Endodermal cell (in vitro differentiated cells): ENCODE measurements around the gene SRD5A2. TPM values are rescaled to one million over a fixed set of nuclear protein-coding genes. Genes with fewer than 3 reads are reported as not detected.

ENCODE experiments used
- DNase-seq: peaks from one replicate; pipeline ENCODE4 v3.0.0-alpha.2; 2017
- H3K27ac ChIP-seq: 2 replicates; pipeline ENCODE4 v1.5.1; 2013; ENCODE audit warnings: mild to moderate bottlenecking, low read depth, low read length, moderate library complexity
- H3K27me3 ChIP-seq: 2 replicates; pipeline ENCODE4 v1.6.1; 2013; ENCODE audit warnings: mild to moderate bottlenecking, low read length, moderate library complexity; ENCODE audit not compliant: insufficient read depth, control insufficient read depth, poor library complexity, severe bottlenecking
- H3K36me3 ChIP-seq: 2 replicates; pipeline ENCODE4 v1.7.0; 2013; ENCODE audit warnings: mild to moderate bottlenecking, low read length, moderate library complexity; ENCODE audit not compliant: control insufficient read depth, insufficient read depth
- H3K4me1 ChIP-seq: one replicate; pipeline ENCODE4 v1.7.0; 2013; ENCODE audit warnings: low read length; ENCODE audit not compliant: control insufficient read depth, insufficient read depth
- H3K4me3 ChIP-seq: 2 replicates; pipeline ENCODE4 v1.5.1; 2013; ENCODE audit warnings: mild to moderate bottlenecking, low read length, moderate library complexity
- H3K9ac ChIP-seq: 2 replicates; pipeline ENCODE4 v1.6.1; 2013; ENCODE audit warnings: mild to moderate bottlenecking, low read length, moderate library complexity; ENCODE audit not compliant: poor library complexity, severe bottlenecking; ENCODE audit errors: extremely low read depth
- H3K9me3 ChIP-seq: 2 replicates; pipeline ENCODE4 v1.6.1; 2013; ENCODE audit warnings: mild to moderate bottlenecking, low read length, moderate library complexity; ENCODE audit not compliant: control insufficient read depth
- H3K27ac Mint-ChIP-seq: 2 replicates; pipeline ENCODE4 v1.8.0; 2020; ENCODE audit warnings: mixed read lengths
- H3K27me3 Mint-ChIP-seq: 2 replicates; pipeline ENCODE4 v1.8.0; 2021; ENCODE audit warnings: mild to moderate bottlenecking, mixed read lengths; ENCODE audit not compliant: insufficient read depth
- H3K36me3 Mint-ChIP-seq: 2 replicates; pipeline ENCODE4 v1.8.0; 2020; ENCODE audit warnings: low read depth, mixed read lengths
- H3K4me1 Mint-ChIP-seq: 2 replicates; pipeline ENCODE4 v1.8.0; 2020; ENCODE audit warnings: mixed read lengths
- H3K4me3 Mint-ChIP-seq: 2 replicates; pipeline ENCODE4 v1.8.0; 2020; ENCODE audit warnings: mild to moderate bottlenecking, moderate library complexity, mixed read lengths
- H3K9me3 Mint-ChIP-seq: 2 replicates; pipeline ENCODE4 v1.8.0; 2020; ENCODE audit warnings: mild to moderate bottlenecking, mixed read lengths
- CTCF ChIP-seq: fragments of 200-600 bp; sonication (generic); conservative IDR thresholded peaks from 2 replicates; pipeline ENCODE4 v1.5.0; 2021; ENCODE audit warnings: antibody characterized with exemption, mild to moderate bottlenecking
- WGBS, 2 experiments: methylation state at CpG; one replicate each; pipeline versions ENCODE4 v1.1.5 to v1.1.7; 2013; ENCODE audit warnings: missing lambda C conversion rate in 2 of 2, mixed read lengths in 1 of 2; ENCODE audit not compliant: insufficient coverage in 1 of 2, insufficient read length in 1 of 2; 5-methylcytosine and 5-hydroxymethylcytosine counted together
- total RNA-seq, 2 donors: library from RNA; stranded (reverse); fragmentation: NEBNext Ultra II Directional in 1 of 2; extraction: Animal tissue kit (Norgen Biotek cat#: 25700) in 1 of 2; gene quantifications; 2 replicates in 1 of 2; 3 replicates in 1 of 2; pipeline ENCODE4 v1.2.1, GENCODE V29; 2021

The SRD5A2 gene
- total RNA-seq, 2 donors from 2014 or later, result 0.07 TPM; not detected in 1

GRCh38 chr2:31528823-31529222 is 51.9 kb downstream of the SRD5A2 start:
- no peak for TF ChIP-seq CTCF
- 95 to 100% methylated on average over 1 to 6 of the region's 6 CpGs for WGBS, 2 experiments
- no peaks in the 10 kb centered on the region for H3K36me3 Mint-ChIP-seq
- peaks cover 17% of the 10 kb centered on the region for H3K27me3 Mint-ChIP-seq
- peaks cover 38% of the 10 kb centered on the region for H3K27me3 ChIP-seq
- H3K4me3 ChIP-seq, result no peak overlapping the region
- no peak overlapping the region for H3K9ac ChIP-seq
- no peak overlapping the region for H3K4me3 Mint-ChIP-seq
- no peak for DNase-seq
- H3K4me1 Mint-ChIP-seq, result no peaks in the 10 kb centered on the region
- no peaks in the 10 kb centered on the region for H3K9me3 Mint-ChIP-seq
- H3K36me3 ChIP-seq, result no peaks in the 10 kb centered on the region
- H3K9me3 ChIP-seq, result no peaks in the 10 kb centered on the region
- H3K27ac ChIP-seq, result no peak overlapping the region
- no peaks in the 10 kb centered on the region for H3K4me1 ChIP-seq
- H3K27ac Mint-ChIP-seq, result no peak overlapping the region

- Histone ChIP-seq H3K9me3 (no peaks in the 10 kb centered on the region), H3K27me3 (peaks cover 38% of the 10 kb centered on the region), H3K36me3 (no peaks in the 10 kb centered on the region), H3K9ac (no peak overlapping the region), H3K27ac (no peak overlapping the region), H3K4me3 (no peak overlapping the region), H3K4me1 (no peaks in the 10 kb centered on the region)
- Mint-ChIP-seq H3K27me3 (peaks cover 13% of the 10 kb centered on the region), H3K4me3 (no peak overlapping the region), H3K9me3 (no peaks in the 10 kb centered on the region), H3K36me3 (no peaks in the 10 kb centered on the region), H3K4me1 (peaks cover 2% of the 10 kb centered on the region), H3K27ac (no peak overlapping the region)
- TF ChIP-seq CTCF, result no peak
- 93% methylated on average over 10 to 15 of the region's 15 CpGs for WGBS, 2 experiments
- DNase-seq, result no peak
These were observed 53.6 kb downstream of the SRD5A2 start for GRCh38 chr2:31526946-31527732.

GRCh38 chr2:31525876-31526275 is 54.9 kb downstream of the SRD5A2 start:
- no peak for DNase-seq
- Histone ChIP-seq H3K9ac (no peak overlapping the region), H3K4me1 (no peaks in the 10 kb centered on the region), H3K9me3 (no peaks in the 10 kb centered on the region), H3K27ac (no peak overlapping the region), H3K36me3 (no peaks in the 10 kb centered on the region), H3K27me3 (peaks cover 34% of the 10 kb centered on the region), H3K4me3 (no peak overlapping the region)
- TF ChIP-seq CTCF, result no peak
- WGBS, 2 experiments, result 86 to 100% methylated on average over 1 to 5 of the region's 5 CpGs
- Mint-ChIP-seq H3K27ac (no peak overlapping the region), H3K36me3 (no peaks in the 10 kb centered on the region), H3K4me1 (peaks cover 2% of the 10 kb centered on the region), H3K27me3 (peaks cover 13% of the 10 kb centered on the region), H3K4me3 (no peak overlapping the region), H3K9me3 (no peaks in the 10 kb centered on the region)
